Midbrain (tissue), 1 donor: Measurements from ENCODE around the gene ZIM2.

Source experiments
- DNase-seq: peaks from one replicate; lab custom pipeline; 2025; lab: John Stamatoyannopoulos, UW

Gene ZIM2

GRCh38 chr19:56838909-56839651, 1.4 kb downstream of the ZIM2 start:
- peak; percentile 99 for DNase-seq

DNA sequence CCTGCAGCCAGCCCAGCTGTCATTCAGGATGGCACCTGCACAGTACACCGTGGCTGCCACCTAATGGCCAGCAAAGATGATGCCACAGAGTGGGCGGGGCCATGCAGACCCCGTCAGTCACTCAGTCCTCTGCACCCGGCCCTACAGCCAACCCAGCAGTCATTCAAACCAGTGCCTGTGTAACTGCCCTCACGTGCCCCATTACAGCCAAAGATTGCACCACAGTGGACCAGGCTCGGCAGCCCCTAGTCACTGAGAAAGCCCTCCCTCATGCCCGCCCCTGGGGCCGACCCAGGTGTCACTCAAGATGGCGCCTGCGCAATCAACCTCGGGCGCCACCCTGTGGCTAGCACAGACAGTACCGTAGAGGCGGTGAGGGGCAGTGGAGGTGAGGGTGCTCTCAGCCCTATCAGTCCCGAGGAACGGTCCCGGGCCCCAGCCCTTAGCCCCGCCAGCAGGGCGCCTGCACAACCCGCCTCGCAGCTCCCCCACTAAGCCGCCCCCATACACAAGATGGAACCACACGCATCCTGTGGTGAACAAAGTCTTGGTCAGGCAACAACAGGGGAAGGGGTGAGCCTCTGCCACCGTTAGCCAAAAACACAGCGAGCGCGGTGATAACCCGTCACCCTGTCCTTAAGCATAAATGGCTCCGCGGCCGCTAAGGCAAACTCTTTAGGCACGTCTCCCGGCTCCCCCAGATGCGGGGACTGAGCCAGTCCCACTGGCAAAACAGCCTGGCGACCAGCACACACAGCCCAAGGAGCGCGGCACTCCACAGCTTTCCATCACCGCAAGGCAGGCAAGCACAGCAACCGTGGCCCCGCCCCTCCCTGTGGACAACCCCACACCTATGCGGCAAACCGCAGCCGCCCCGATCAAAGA, 2.3 kb downstream of the ZIM2 start:
- DNase-seq: peak; percentile 83

DNA sequence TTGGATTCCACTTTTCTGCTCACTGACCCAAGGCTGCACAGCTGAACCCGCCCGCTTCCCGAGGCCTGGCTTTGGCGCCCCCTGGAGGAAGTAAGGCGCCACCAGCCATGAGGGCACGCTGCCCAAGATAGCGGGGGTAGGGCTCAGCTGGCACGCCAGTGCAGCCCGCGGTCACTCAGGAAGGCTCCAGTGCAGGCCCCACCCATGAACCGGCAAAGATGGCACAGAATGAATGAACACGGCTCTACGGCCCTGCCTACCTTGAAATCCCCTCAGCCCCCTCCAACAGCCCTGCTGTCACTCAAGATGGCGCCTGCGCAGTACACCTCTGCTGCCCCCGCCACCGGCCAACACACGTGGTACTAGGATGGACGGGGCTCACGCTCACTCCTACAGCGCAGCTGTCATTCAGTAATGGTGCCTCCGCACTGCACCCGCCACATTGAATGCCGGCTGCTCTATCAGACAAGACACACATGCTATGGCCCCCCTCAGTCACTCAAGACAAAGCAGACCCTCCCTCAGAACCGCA, 3.0 kb downstream of the ZIM2 start:
- peak; percentile 86 for DNase-seq

DNA sequence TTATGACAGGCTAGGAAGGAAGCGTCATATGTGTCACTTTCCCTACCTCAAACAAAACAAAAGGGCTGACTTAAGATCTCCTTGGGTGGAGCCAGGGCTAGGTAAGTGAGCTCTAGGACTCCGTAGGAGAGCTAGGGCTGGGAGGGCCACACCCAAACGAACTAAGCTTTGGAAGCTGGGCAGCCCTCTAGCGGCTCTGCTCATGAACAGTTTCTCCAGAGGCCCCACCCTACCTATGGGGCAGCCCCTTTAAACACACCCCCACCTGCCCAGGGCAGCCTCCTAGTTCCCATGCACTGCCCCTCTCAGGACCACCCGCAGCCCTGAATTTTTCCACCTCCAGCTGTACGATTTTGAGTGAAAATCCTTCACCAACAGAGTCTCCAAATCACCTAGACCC, 3.5 kb downstream of the ZIM2 start:
- no peak for DNase-seq

GRCh38 chr19:56836059-56836458, 4.5 kb downstream of the ZIM2 start:
- DNase-seq: no peak

- no peak for DNase-seq
These were observed 5.1 kb downstream of the ZIM2 start for GRCh38 chr19:56835401-56835800.

GRCh38 chr19:56834564-56835375, 5.8 kb downstream of the ZIM2 start:
- no peak for DNase-seq

- no peak for DNase-seq
These were observed 8.1 kb downstream of the ZIM2 start for GRCh38 chr19:56832352-56832928.

DNA sequence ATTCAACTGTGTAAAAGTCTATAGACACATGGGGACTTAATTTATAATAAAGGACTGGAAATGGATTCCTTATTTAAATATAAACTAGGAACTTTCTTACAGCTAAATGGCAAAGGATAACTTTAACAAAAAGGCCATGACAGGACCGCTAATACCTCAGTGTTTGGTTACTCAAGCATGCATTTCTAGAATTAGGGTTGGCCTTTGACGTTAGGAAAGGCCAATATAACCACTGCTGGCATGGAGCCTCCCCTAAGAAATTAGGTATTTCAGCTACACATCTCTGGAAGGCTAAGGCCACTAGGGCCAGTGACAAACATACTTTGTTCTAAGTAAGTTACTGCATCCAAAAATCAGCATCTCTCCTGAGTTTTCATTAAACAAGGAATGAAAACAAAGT, 9.3 kb downstream of the ZIM2 start:
- no peak for DNase-seq

- DNase-seq: no peak
These were observed 10.9 kb downstream of the ZIM2 start for GRCh38 chr19:56829596-56829995.

- DNase-seq: no peak
These were observed 12.8 kb downstream of the ZIM2 start for GRCh38 chr19:56827708-56828107.

GRCh38 chr19:56823956-56824355, 16.6 kb downstream of the ZIM2 start:
- no peak for DNase-seq

- no peak for DNase-seq
These were observed 17.1 kb downstream of the ZIM2 start for GRCh38 chr19:56823417-56823816.

DNA sequence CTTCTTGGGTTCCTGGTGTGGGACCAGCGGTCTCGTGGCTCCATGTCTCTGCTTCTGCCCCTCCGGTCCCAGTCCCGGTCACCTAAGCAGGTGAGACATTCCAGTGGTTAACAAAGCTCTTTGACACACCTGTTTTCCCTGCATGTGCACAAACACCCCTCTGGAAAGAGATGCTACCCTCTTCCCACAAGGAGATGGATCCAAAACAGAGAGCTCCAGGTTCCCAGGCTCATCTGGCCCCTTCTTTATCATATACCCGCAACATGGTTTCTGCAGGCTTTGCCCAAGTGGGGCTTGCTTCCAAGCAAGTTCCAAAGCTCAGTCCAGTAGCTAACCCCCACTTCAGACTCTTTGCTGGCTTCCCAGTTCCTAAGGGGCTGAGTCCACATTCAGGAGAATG, 17.8 kb downstream of the ZIM2 start:
- no peak for DNase-seq

GRCh38 chr19:56821675-56822074, 18.9 kb downstream of the ZIM2 start:
- DNase-seq: no peak

GRCh38 chr19:56821209-56821608, 19.3 kb downstream of the ZIM2 start:
- DNase-seq: no peak

- DNase-seq: no peak
These were observed 21.4 kb downstream of the ZIM2 start for GRCh38 chr19:56819166-56819565.

- DNase-seq: no peak
These were observed 25.9 kb downstream of the ZIM2 start for GRCh38 chr19:56814656-56815055.

DNA sequence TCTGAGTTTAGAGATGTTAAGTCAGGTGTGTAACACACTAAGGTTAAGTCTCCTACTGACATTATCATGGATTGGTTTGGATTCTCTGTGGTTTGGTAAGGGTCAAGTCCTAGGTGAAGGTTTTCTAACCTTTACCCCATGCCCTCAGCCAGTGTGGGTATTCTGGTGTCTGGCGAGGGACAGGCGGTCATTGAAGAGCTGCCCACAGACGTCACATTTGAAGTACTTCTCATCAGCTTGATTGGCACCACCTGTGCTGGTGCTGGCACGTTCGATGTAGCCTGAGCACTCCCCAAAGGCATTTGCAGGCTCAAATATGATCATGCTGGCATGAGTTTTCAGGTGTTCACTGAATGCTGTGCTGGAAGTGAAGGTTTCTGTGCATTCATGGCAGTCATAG, 27.0 kb downstream of the ZIM2 start:
- DNase-seq: no peak

- no peak for DNase-seq
These were observed 29.0 kb downstream of the ZIM2 start for GRCh38 chr19:56811480-56811879.

DNA sequence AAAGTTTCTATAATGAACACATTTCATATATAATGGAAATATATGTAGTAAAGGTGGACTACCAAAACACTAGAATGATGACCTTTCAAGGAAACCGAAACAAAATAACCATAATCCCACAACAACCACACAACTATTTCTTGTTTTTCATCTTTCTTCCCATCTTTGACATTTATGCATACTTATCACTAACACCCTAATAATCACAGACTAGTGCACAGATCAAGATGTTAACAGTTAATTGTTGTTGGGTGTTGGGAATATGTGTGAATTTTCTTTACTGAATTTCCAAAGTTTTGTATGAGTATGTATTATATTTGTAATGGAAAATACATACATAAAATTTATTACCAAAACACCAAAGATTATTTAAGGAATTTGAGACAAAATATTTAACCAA, 30.3 kb downstream of the ZIM2 start:
- DNase-seq: no peak
